Measurements from ENCODE around the gene CARS1.
A peak's percentile ranks its signal among the peaks of the same experiment; 100 is the strongest.

CARS1 gene

DNA sequence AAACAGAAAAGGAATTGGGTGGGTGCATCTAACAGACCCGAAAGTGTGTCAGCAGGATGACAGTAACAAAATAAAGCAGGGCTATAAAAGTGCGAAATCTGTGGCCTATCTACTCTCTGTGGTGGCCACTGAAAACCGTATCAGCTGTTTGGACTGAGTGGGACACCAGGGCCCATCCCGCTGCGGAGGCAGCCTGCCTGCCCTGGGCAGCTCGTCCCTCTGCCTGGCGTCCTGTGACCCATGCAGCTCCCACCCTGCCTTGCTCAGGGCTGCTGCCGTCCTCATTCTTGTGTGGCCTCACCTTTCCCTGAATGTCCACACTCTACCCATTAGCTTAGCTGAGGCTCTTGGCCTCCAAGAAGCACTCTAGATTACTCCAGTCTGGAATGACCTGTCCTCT is 30.4 kb downstream of the CARS1 start:
- Histone ChIP-seq H2AFZ (ENCODE audit: low read depth, low read length) (no peak overlapping the region), H3K4me2 (ENCODE audit: low read length, poor library complexity, severe bottlenecking) (no peak overlapping the region), H2BK15ac (ENCODE audit: low read depth, poor library complexity, severe bottlenecking) (no peak overlapping the region), H3K36me3 (ENCODE audit: control insufficient read depth in 1 of 2, insufficient read depth in 2 of 2, low read depth in 1 of 2, low read length in 2 of 2) (peaks cover 53 to 85% of the 10 kb centered on the region in 2 experiments), H4K8ac (ENCODE audit: low read length) (no peak overlapping the region), H2AK5ac (ENCODE audit: low read length, severe bottlenecking) (no peak overlapping the region), H3K4me1 (ENCODE audit: control insufficient read depth, insufficient read depth, low read depth, low read length) (peaks cover 13% of the 10 kb centered on the region), H3K14ac (ENCODE audit: low read length in 2 of 2) (no peak overlapping the region), H3K27me3 (ENCODE audit: control insufficient read depth in 1 of 2, insufficient read depth in 1 of 2, low read length in 2 of 2) (no peaks in the 10 kb centered on the region), H3K9ac (ENCODE audit: low read length) (no peak overlapping the region), H3K9me3 (ENCODE audit: control insufficient read depth, low read length) (no peaks in the 10 kb centered on the region), H3K4me3 (ENCODE audit: insufficient read depth in 1 of 2, low read depth in 1 of 2, low read length in 2 of 2) (no peak overlapping the region), H2BK5ac (ENCODE audit: low read depth, low read length, poor library complexity, severe bottlenecking) (no peak overlapping the region), H3K23ac (ENCODE audit: low read length in 2 of 2) (no peak overlapping the region), H2BK12ac (ENCODE audit: low read length in 2 of 2) (no peak overlapping the region), H3K4ac (ENCODE audit: low read depth in 1 of 2, low read length in 2 of 2) (no peak overlapping the region), H4K91ac (ENCODE audit: low read length) (no peak overlapping the region), H3K27ac (ENCODE audit: low read length, poor library complexity, severe bottlenecking) (no peak overlapping the region), H3K79me1 (replicated peaks; ENCODE audit: low read length, poor library complexity, severe bottlenecking) (peaks cover 31% of the 10 kb centered on the region), H2BK120ac (ENCODE audit: low read depth, low read length) (no peak overlapping the region), H3K18ac (ENCODE audit: low read depth in 1 of 2, low read length in 2 of 2) (no peak overlapping the region)
- WGBS: 97% methylated on average over 8 of the region's 8 CpGs
- DNase-seq: no peak

DNA sequence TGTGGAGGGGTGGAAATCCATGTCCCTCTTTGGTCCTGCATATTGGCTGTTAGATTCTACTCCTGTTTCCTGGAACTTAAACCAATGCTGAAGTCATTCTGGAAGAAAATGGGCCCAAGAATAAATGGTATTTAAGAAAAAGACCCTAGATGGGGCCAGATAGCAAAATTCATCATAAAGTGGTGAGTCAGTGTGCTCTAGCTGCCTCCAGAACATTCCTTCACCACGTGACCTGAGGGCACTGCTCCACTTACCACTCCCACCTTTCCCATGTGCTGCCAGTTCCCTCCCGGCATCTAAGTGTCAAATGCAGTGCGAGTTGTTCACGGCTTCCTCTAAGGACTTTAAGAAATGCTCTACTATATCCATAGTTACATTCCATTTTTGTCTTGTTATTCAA is 34.2 kb downstream of the CARS1 start:
- Histone ChIP-seq H3K9ac (ENCODE audit: low read length) (peak overlapping the region; percentile 25), H3K14ac (ENCODE audit: low read length in 2 of 2) (no peak overlapping the region), H3K4me2 (ENCODE audit: low read length, poor library complexity, severe bottlenecking) (no peak overlapping the region), H4K8ac (ENCODE audit: low read length) (no peak overlapping the region), H3K36me3 (ENCODE audit: control insufficient read depth in 1 of 2, insufficient read depth in 2 of 2, low read depth in 1 of 2, low read length in 2 of 2) (peaks cover 57 to 80% of the 10 kb centered on the region in 2 experiments), H2BK15ac (ENCODE audit: low read depth, poor library complexity, severe bottlenecking) (no peak overlapping the region), H2BK5ac (ENCODE audit: low read depth, low read length, poor library complexity, severe bottlenecking) (no peak overlapping the region), H2BK12ac (ENCODE audit: low read length in 2 of 2) (peak overlapping the region in 1 of 2 experiments; percentile 17), H3K4ac (ENCODE audit: low read depth in 1 of 2, low read length in 2 of 2) (no peak overlapping the region), H3K9me3 (ENCODE audit: control insufficient read depth, low read length) (no peaks in the 10 kb centered on the region), H3K18ac (ENCODE audit: low read depth in 1 of 2, low read length in 2 of 2) (peak overlapping the region; percentile 28 to 75), H2BK120ac (ENCODE audit: low read depth, low read length) (no peak overlapping the region), H4K91ac (ENCODE audit: low read length) (no peak overlapping the region), H3K4me3 (ENCODE audit: insufficient read depth in 1 of 2, low read depth in 1 of 2, low read length in 2 of 2) (peak overlapping the region in 1 of 2 experiments; percentile 3), H3K23ac (ENCODE audit: low read length in 2 of 2) (no peak overlapping the region), H3K27me3 (ENCODE audit: control insufficient read depth in 1 of 2, insufficient read depth in 1 of 2, low read length in 2 of 2) (no peaks in the 10 kb centered on the region), H3K4me1 (ENCODE audit: control insufficient read depth, insufficient read depth, low read depth, low read length) (peaks cover 13% of the 10 kb centered on the region), H3K79me1 (replicated peaks; ENCODE audit: low read length, poor library complexity, severe bottlenecking) (peaks cover 30% of the 10 kb centered on the region), H2AFZ (ENCODE audit: low read depth, low read length) (no peak overlapping the region), H2AK5ac (ENCODE audit: low read length, severe bottlenecking) (no peak overlapping the region), H3K27ac (ENCODE audit: low read length, poor library complexity, severe bottlenecking) (peak overlapping the region; percentile 27)
- DNase-seq: peak; percentile 58
- 84% methylated on average over 4 of the region's 4 CpGs for WGBS

- WGBS: 85% methylated on average over 14 of the region's 14 CpGs
Observed at GRCh38 chr11:3022300-3022967, 34.8 kb downstream of the CARS1 start.

DNA sequence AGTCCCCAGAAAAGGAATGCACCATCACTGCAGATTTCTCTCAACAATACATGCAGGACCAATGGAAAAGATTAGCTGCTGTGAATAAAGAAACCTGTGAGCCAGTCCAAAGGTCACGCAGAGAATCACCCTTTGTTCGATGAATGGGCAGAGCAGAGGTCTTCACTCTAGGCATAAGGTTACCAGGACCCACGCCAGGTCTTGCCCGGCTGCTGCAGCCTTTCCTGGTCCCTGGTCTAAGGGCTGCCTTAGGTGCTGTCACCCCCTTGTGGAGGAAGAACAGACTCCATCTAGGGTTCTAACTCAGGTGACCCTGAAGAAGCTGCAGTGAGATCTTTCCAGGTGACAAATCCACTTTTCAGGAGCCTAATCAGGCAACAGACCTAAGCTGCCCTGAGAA is 36.1 kb downstream of the CARS1 start:
- Histone ChIP-seq H3K4me2 (ENCODE audit: low read length, poor library complexity, severe bottlenecking) (no peak overlapping the region), H3K9me3 (ENCODE audit: control insufficient read depth, low read length) (no peaks in the 10 kb centered on the region), H2AK5ac (ENCODE audit: low read length, severe bottlenecking) (no peak overlapping the region), H3K27me3 (ENCODE audit: control insufficient read depth in 1 of 2, insufficient read depth in 1 of 2, low read length in 2 of 2) (no peaks in the 10 kb centered on the region), H3K9ac (ENCODE audit: low read length) (no peak overlapping the region), H3K18ac (ENCODE audit: low read depth in 1 of 2, low read length in 2 of 2) (no peak overlapping the region), H2AFZ (ENCODE audit: low read depth, low read length) (no peak overlapping the region), H3K23ac (ENCODE audit: low read length in 2 of 2) (no peak overlapping the region), H2BK120ac (ENCODE audit: low read depth, low read length) (no peak overlapping the region), H4K8ac (ENCODE audit: low read length) (no peak overlapping the region), H3K14ac (ENCODE audit: low read length in 2 of 2) (no peak overlapping the region), H2BK12ac (ENCODE audit: low read length in 2 of 2) (no peak overlapping the region), H2BK15ac (ENCODE audit: low read depth, poor library complexity, severe bottlenecking) (no peak overlapping the region), H3K79me1 (replicated peaks; ENCODE audit: low read length, poor library complexity, severe bottlenecking) (peaks cover 26% of the 10 kb centered on the region), H3K4me3 (ENCODE audit: insufficient read depth in 1 of 2, low read depth in 1 of 2, low read length in 2 of 2) (no peak overlapping the region), H2BK5ac (ENCODE audit: low read depth, low read length, poor library complexity, severe bottlenecking) (no peak overlapping the region), H3K27ac (ENCODE audit: low read length, poor library complexity, severe bottlenecking) (no peak overlapping the region), H3K36me3 (ENCODE audit: control insufficient read depth in 1 of 2, insufficient read depth in 2 of 2, low read depth in 1 of 2, low read length in 2 of 2) (peaks cover 59 to 81% of the 10 kb centered on the region in 2 experiments), H3K4ac (ENCODE audit: low read depth in 1 of 2, low read length in 2 of 2) (no peak overlapping the region), H3K4me1 (ENCODE audit: control insufficient read depth, insufficient read depth, low read depth, low read length) (peaks cover 13% of the 10 kb centered on the region), H4K91ac (ENCODE audit: low read length) (no peak overlapping the region)
- 81% methylated on average over 4 of the region's 4 CpGs for WGBS
- peak; percentile 29 for DNase-seq

More at GRCh38 chr11:3022300-3022967, 34.8 kb downstream of the CARS1 start:
- H4K8ac ChIP-seq (ENCODE audit: low read length): no peak overlapping the region
- H3K4ac ChIP-seq (ENCODE audit: low read depth in 1 of 2, low read length in 2 of 2): peak overlapping the region in 1 of 2 experiments; percentile 43
- no peak overlapping the region for H3K4me2 ChIP-seq (ENCODE audit: low read length, poor library complexity, severe bottlenecking)
- H3K27ac ChIP-seq (ENCODE audit: low read length, poor library complexity, severe bottlenecking): peak overlapping the region; percentile 27
- no peak overlapping the region for H2AFZ ChIP-seq (ENCODE audit: low read depth, low read length)
- H3K9ac ChIP-seq (ENCODE audit: low read length): peak overlapping the region; percentile 25
- peak overlapping the region in 1 of 2 experiments; percentile 17 for H2BK12ac ChIP-seq (ENCODE audit: low read length in 2 of 2)
- H3K27me3 ChIP-seq (ENCODE audit: control insufficient read depth in 1 of 2, insufficient read depth in 1 of 2, low read length in 2 of 2): no peaks in the 10 kb centered on the region
- no peak overlapping the region for H3K23ac ChIP-seq (ENCODE audit: low read length in 2 of 2)
- H3K14ac ChIP-seq (ENCODE audit: low read length in 2 of 2): peak overlapping the region in 1 of 2 experiments; percentile 44
- H3K9me3 ChIP-seq (ENCODE audit: control insufficient read depth, low read length): no peaks in the 10 kb centered on the region
- H2BK120ac ChIP-seq (ENCODE audit: low read depth, low read length): no peak overlapping the region
- H3K18ac ChIP-seq (ENCODE audit: low read depth in 1 of 2, low read length in 2 of 2): peak overlapping the region; percentile 28 to 75
- H2BK15ac ChIP-seq (ENCODE audit: low read depth, poor library complexity, severe bottlenecking): no peak overlapping the region
- peak overlapping the region in 1 of 2 experiments; percentile 3 for H3K4me3 ChIP-seq (ENCODE audit: insufficient read depth in 1 of 2, low read depth in 1 of 2, low read length in 2 of 2)
- peak; percentile 83 for DNase-seq
- H3K79me1 ChIP-seq (replicated peaks; ENCODE audit: low read length, poor library complexity, severe bottlenecking): peaks cover 30% of the 10 kb centered on the region
- H2BK5ac ChIP-seq (ENCODE audit: low read depth, low read length, poor library complexity, severe bottlenecking): no peak overlapping the region
- H4K91ac ChIP-seq (ENCODE audit: low read length): peak overlapping the region; percentile 18
- H2AK5ac ChIP-seq (ENCODE audit: low read length, severe bottlenecking): peak overlapping the region; percentile 33
- H3K36me3 ChIP-seq (ENCODE audit: control insufficient read depth in 1 of 2, insufficient read depth in 2 of 2, low read depth in 1 of 2, low read length in 2 of 2): peaks cover 57 to 80% of the 10 kb centered on the region in 2 experiments
- peaks cover 13% of the 10 kb centered on the region for H3K4me1 ChIP-seq (ENCODE audit: control insufficient read depth, insufficient read depth, low read depth, low read length)

All from mesenchymal stem cell (in vitro differentiated cells and primary cell).